ENCODE results near the gene SCD5. TPM values are rescaled to one million over a fixed set of nuclear protein-coding genes. Genes with fewer than 3 reads are reported as not detected.

SCD5 gene
- total RNA-seq, 2 experiments from 2014 or later: 6.2 to 6.9 TPM

- Mint-ChIP-seq H3K27ac (no peak overlapping the region), H3K9me3 (no peaks in the 10 kb centered on the region), H3K36me3 (no peaks in the 10 kb centered on the region), H3K4me3 (no peak overlapping the region), H3K4me1 (no peaks in the 10 kb centered on the region), H3K27me3 (no peaks in the 10 kb centered on the region)
- ATAC-seq (ENCODE audit: low read depth) (no peak), DNase-seq (no peak)
- POLR2A ChIA-PET: no interaction called here
Measured at GRCh38 chr4:82696117-82696860, 102.3 kb downstream of the SCD5 start.

DNA sequence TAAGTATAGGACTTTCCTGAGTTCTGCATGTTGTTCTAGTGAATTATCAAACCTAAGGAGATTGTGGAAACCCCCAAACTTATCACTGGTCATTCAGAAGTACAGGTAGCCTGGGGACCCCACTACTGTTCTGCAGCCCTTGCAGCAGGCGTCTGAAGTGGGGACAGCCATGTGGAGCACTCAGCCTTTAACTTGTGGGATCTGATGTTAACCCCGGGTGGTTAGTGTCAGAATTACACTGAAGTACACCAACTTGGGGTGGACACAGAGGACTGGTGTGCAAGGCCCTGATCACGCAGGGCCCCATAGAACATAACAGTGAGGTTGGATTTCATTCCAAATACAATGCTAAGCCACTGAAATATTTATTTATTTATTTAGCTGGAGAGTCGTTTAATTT lies 103.7 kb downstream of the SCD5 start:
- Mint-ChIP-seq H3K9me3 (no peaks in the 10 kb centered on the region), H3K4me1 (no peaks in the 10 kb centered on the region), H3K4me3 (no peak overlapping the region), H3K36me3 (no peaks in the 10 kb centered on the region), H3K27ac (no peak overlapping the region), H3K27me3 (no peaks in the 10 kb centered on the region)
- ATAC-seq (ENCODE audit: low read depth) (no peak), DNase-seq (no peak)
- POLR2A ChIA-PET: no interaction called here

DNA sequence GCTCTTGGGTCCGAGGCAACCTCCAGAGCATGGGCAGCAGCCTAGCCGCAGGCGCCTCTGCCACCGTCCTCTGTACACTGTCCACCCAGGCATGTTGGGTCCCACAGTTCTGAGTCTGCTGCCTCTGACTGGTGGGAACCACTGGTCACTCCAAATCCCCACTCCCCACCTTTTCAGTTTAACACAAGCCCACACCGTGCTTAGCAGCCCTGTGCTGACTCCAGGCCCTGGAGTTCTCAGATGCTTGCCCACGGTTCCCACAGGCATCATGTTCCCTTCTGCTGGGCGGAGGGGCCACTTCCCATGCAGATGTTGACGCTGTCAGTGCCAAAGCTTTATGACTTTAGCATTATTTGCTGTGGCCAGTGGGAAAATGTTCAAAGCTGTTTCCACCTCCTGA lies 104.5 kb downstream of the SCD5 start:
- H3K27ac Mint-ChIP-seq: no peak overlapping the region
- no peaks in the 10 kb centered on the region for H3K36me3 Mint-ChIP-seq
- no peaks in the 10 kb centered on the region for H3K9me3 Mint-ChIP-seq
- peaks cover 3% of the 10 kb centered on the region for H3K27me3 Mint-ChIP-seq
- H3K4me3 Mint-ChIP-seq: no peak overlapping the region
- no peak for ATAC-seq (ENCODE audit: low read depth)
- no peaks in the 10 kb centered on the region for H3K4me1 Mint-ChIP-seq
- POLR2A ChIA-PET: no interaction called here
- no peak for DNase-seq

- Mint-ChIP-seq H3K9me3 (no peaks in the 10 kb centered on the region), H3K27me3 (peaks cover 9% of the 10 kb centered on the region)
- POLR2A ChIA-PET: no interaction called here
Measured at GRCh38 chr4:82692101-82692780, 106.4 kb downstream of the SCD5 start.

GRCh38 chr4:82691431-82691830 lies 107.2 kb downstream of the SCD5 start:
- Mint-ChIP-seq H3K36me3 (no peaks in the 10 kb centered on the region), H3K4me3 (no peak overlapping the region), H3K27me3 (peaks cover 13% of the 10 kb centered on the region), H3K27ac (no peak overlapping the region), H3K4me1 (no peaks in the 10 kb centered on the region), H3K9me3 (no peaks in the 10 kb centered on the region)
- no peak for ATAC-seq (ENCODE audit: low read depth)
- POLR2A ChIA-PET: no interaction called here
- DNase-seq: no peak

More at GRCh38 chr4:82692101-82692780, 106.4 kb downstream of the SCD5 start:
- H3K4me3 Mint-ChIP-seq: no peak overlapping the region
- no peak for DNase-seq
- no peaks in the 10 kb centered on the region for H3K36me3 Mint-ChIP-seq
- no peak overlapping the region for H3K27ac Mint-ChIP-seq
- ATAC-seq (ENCODE audit: low read depth): no peak
- no peaks in the 10 kb centered on the region for H3K4me1 Mint-ChIP-seq

DNA sequence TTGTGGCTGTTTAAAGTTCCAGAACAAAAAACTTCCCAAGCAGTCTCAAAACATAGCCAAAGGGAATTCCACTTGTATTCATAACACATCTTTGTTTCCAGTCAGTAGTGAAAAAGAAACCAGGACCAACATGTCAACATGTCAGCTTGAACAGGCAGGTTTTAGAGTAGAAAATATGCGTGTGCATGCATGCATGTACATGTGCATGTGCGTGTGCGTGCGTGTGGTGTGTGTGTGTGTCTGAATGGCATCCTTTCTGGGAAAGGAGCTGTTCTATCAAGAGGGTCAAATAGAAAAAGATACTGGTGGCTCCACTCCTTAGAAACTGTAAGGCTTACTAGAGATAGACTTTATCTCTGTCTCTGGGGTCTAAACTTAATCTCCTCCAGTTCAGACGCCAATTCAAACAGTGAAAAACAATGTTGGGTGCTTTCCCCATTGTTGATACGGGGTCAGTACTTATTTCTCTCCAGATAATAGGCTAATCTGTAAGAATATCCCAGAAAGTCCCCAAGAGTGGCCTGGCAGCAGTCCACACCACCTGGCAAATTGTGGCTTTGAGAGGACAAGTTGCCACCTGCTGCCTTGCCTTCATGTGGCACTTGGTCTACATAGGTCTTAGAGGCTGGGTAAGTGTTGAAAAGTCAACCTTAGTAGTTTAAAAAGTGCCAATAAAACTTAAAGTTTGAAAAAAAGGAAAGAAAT lies 110.4 kb downstream of the SCD5 start:
- Mint-ChIP-seq H3K27ac (no peak overlapping the region), H3K9me3 (no peaks in the 10 kb centered on the region), H3K36me3 (no peaks in the 10 kb centered on the region), H3K27me3 (peaks cover 16% of the 10 kb centered on the region), H3K4me1 (no peaks in the 10 kb centered on the region), H3K4me3 (no peak overlapping the region)
- DNase-seq: no peak
- POLR2A ChIA-PET: no interaction called here
- ATAC-seq (ENCODE audit: low read depth): no peak

DNA sequence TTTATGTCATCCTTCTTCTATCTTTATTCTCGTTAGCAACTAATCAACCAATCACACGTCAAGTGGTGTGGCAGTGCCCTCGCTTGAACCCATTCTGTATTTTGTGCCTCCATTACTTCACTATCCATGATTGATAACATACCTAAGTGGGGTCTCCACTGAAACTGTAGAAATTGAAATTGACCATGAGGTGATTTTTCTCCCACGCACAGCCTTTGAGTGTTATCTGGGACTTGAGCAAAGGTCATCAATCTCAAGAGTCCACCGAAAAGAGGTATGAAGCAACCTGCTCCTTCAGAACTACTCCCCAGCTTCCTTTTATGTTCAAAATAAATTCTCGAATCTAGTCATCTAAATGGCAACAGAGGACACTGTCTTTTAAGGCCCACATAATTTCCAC lies 111.1 kb downstream of the SCD5 start:
- ATAC-seq (ENCODE audit: low read depth): no peak
- no peak overlapping the region for H3K4me3 Mint-ChIP-seq

DNA sequence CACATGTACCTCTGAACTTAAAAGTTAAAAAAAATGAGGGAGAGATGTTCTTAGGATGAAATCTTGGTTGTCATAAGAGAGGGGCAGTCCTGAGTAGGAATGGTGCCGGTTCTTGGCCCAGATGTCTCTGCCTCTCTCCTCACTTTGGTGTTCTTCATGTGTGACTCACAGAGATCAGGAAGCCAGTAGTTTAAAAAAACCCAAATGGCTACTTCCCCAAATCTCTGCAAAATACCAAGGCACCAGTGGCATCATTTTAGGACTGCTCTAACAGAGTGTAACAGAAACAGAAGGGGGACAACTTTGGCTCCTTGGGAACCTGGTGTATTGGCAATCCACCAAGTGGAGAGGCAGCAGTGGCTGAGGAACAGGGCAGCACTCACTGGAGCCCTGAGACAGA lies 116.8 kb downstream of the SCD5 start:
- no peaks in the 10 kb centered on the region for H3K36me3 Mint-ChIP-seq
- ATAC-seq (ENCODE audit: low read depth) (no peak), DNase-seq (no peak)
- POLR2A ChIA-PET: no interaction called here
- H3K9me3 Mint-ChIP-seq: no peaks in the 10 kb centered on the region
- peaks cover 8% of the 10 kb centered on the region for H3K27me3 Mint-ChIP-seq
- H3K4me3 Mint-ChIP-seq: no peak overlapping the region
- peaks cover 11% of the 10 kb centered on the region for H3K4me1 Mint-ChIP-seq
- no peak overlapping the region for H3K27ac Mint-ChIP-seq

More for the DNA sequence above, 111.1 kb downstream of the SCD5 start:
- no peak for DNase-seq
- Mint-ChIP-seq H3K27ac (no peak overlapping the region), H3K4me1 (no peaks in the 10 kb centered on the region), H3K27me3 (peaks cover 16% of the 10 kb centered on the region), H3K9me3 (no peaks in the 10 kb centered on the region), H3K36me3 (no peaks in the 10 kb centered on the region)
- POLR2A ChIA-PET: no interaction called here

DNA sequence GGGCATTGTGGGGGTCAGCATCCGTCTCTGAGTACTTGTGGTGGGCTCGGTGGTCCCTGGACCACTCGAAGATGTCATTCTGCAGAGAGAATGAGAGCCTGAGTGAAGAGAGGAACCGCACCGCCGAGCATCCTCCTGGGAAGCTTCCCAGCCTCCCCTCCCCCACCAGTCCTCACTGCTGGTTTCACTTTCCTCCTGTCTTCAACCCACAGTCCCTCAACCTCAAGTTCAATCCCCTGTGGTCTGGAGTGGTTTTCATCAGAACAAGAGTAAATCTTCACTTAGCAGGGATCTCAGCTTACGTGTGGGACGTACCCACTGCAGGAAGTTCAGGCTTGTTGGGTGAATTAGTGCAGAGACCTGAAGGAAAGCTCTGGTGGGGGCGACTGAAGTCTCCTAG lies 117.8 kb downstream of the SCD5 start:
- POLR2A ChIA-PET: no interaction called here

DNA sequence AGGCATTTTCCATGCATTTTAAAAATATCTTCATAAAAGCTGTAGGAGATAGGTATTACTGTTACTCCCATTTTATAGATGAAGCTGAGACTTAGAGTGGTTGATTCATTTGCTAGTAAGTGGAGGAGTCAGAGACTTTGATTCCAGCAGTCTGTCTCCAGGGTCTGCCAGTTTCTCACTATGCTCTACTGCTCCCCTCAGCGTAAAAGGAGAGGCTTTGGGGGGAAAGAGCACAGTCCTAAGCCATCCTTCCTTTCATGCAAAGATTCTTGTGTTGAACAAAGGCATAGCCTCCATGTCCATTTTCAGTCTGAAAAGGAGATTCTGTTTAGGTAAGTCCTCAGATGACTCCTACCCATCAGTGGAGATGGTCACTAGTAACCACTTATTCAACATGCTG lies 119.1 kb downstream of the SCD5 start:
- H3K9me3 Mint-ChIP-seq: no peaks in the 10 kb centered on the region
- H3K4me1 Mint-ChIP-seq: peaks cover 11% of the 10 kb centered on the region
- ATAC-seq (ENCODE audit: low read depth): no peak
- H3K27me3 Mint-ChIP-seq: peaks cover 5% of the 10 kb centered on the region
- no peak for DNase-seq
- H3K27ac Mint-ChIP-seq: no peak overlapping the region
- no peaks in the 10 kb centered on the region for H3K36me3 Mint-ChIP-seq
- H3K4me3 Mint-ChIP-seq: no peak overlapping the region
- POLR2A ChIA-PET: interaction anchor here (0.6 kb wide), 1 partner anchor 41 kb away, joined by 4 read pairs; no protein-coding TSS in a partner anchor

More for the DNA sequence above, 117.8 kb downstream of the SCD5 start:
- H3K36me3 Mint-ChIP-seq: no peaks in the 10 kb centered on the region
- DNase-seq: no peak
- H3K9me3 Mint-ChIP-seq: no peaks in the 10 kb centered on the region
- no peak overlapping the region for H3K27ac Mint-ChIP-seq
- ATAC-seq (ENCODE audit: low read depth): no peak
- peaks cover 6% of the 10 kb centered on the region for H3K27me3 Mint-ChIP-seq
- peaks cover 11% of the 10 kb centered on the region for H3K4me1 Mint-ChIP-seq
- no peak overlapping the region for H3K4me3 Mint-ChIP-seq

DNA sequence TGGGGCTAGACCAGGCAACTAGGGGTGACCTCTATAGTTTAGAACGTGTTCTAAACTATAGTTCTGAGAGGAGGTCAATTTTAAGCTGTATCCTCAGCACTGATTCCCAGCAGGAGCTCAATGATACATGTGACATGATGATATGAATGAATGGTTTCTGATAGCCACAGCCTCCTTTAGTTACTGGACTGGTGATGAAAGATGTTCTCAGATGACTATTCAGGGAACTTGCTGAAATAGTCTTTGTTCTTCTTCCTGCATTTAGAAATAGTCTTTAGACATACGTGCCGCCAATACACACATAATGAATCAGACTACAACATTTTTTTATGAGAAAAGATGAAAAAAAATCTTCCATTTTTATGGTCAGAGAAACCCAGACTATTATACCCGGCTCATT lies 120.5 kb downstream of the SCD5 start:
- peaks cover 9% of the 10 kb centered on the region for H3K27me3 Mint-ChIP-seq
- peaks cover 11% of the 10 kb centered on the region for H3K4me1 Mint-ChIP-seq
- POLR2A ChIA-PET: no interaction called here
- ATAC-seq (ENCODE audit: low read depth) (no peak), DNase-seq (no peak)
- no peak overlapping the region for H3K4me3 Mint-ChIP-seq
- no peaks in the 10 kb centered on the region for H3K9me3 Mint-ChIP-seq
- H3K27ac Mint-ChIP-seq: no peak overlapping the region
- no peaks in the 10 kb centered on the region for H3K36me3 Mint-ChIP-seq

- Mint-ChIP-seq H3K27me3 (peaks cover 9% of the 10 kb centered on the region), H3K36me3 (no peaks in the 10 kb centered on the region), H3K4me3 (no peak overlapping the region), H3K4me1 (peaks cover 11% of the 10 kb centered on the region), H3K27ac (no peak overlapping the region), H3K9me3 (no peaks in the 10 kb centered on the region)
- POLR2A ChIA-PET: no interaction called here
- no peak for ATAC-seq (ENCODE audit: low read depth)
- no peak for DNase-seq
Measured at GRCh38 chr4:82677327-82677726, 121.3 kb downstream of the SCD5 start.

DNA sequence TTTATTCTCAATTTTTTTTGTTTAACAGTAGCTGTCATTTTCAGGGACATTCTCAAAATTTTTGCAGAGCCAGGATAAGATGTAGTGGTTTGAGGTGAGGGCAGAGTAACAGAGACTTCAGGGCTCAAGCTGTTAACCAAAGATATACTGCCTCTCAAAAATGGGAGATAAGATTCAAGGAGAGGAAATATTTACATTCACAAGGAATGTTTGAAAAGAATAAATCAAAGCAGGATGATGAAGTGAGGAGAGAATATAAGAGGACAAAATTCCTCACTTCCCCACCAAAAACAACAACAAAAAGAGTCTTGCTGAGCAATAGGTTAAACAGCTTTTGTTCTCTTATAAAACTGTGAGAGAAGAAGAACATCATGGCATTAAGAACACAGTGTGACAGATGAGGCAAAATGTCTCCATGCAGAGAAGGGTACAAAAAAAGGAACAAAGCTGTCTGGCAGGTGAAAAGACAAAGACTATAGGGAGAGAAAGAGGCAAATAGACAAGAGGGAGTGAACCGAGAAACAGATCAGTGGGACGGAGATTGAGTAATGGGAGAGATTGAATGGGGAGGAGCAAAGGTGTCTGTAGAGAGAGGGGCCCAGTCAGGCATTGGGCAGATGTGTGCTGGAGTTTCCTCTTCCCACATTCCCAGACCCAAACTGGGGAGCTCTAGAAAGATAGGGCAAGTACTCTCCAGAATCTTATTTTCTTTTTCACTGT lies 130.7 kb downstream of the SCD5 start:
- Mint-ChIP-seq H3K27me3 (peaks cover 3% of the 10 kb centered on the region), H3K4me1 (no peaks in the 10 kb centered on the region), H3K27ac (no peak overlapping the region), H3K4me3 (no peak overlapping the region), H3K36me3 (peaks cover 4% of the 10 kb centered on the region), H3K9me3 (peaks cover 5% of the 10 kb centered on the region)
- ATAC-seq (ENCODE audit: low read depth): no peak
- POLR2A ChIA-PET: no interaction called here
- no peak for DNase-seq
